Measurements from ENCODE around the gene KPNA4.

- TF ChIP-seq GATA2 (IDR thresholded peaks at IDR 0.05; ENCODE audit: low read depth, low read length), result no peak
- no peak for TF ChIP-seq GATA3 (IDR thresholded peaks at IDR 0.05; ENCODE audit: low read depth, low read length)
Measured at GRCh38 chr3:160557571-160557970, 7.8 kb downstream of the KPNA4 start.
